VCaP (cell line): ENCODE measurements around the gene GPR142.

Experiments
- H3K27ac ChIP-seq: fragments of 450-650 bp; 2 replicates; pipeline ENCODE4 v1.5.1; 2017
- CTCF ChIP-seq: fragments of 450-650 bp; conservative IDR thresholded peaks from 2 replicates; pipeline ENCODE4 v1.5.1; 2017; ENCODE audit warnings: mild to moderate bottlenecking, moderate library complexity

The GPR142 gene

GRCh38 chr17:74417178-74418045, 50.1 kb downstream of the GPR142 start:
- no peak overlapping the region for H3K27ac ChIP-seq

GRCh38 chr17:74419928-74420411, 52.7 kb downstream of the GPR142 start:
- no peak overlapping the region for H3K27ac ChIP-seq
- TF ChIP-seq CTCF, result no peak

More at GRCh38 chr17:74417178-74418045, 50.1 kb downstream of the GPR142 start:
- TF ChIP-seq CTCF, result no peak
